Activated CD4-positive, alpha-beta T cell treated with anti-CD3 and anti-CD28 coated beads, Interleukin-2, amount 50 U/mL, for 1 hour (primary cell): ENCODE results near the gene MEIKIN.

ENCODE experiments used
- DNase-seq: peaks from one replicate; pipeline ENCODE4 v3.0.0-alpha.2; 2020

The MEIKIN gene

GRCh38 chr5:131766689-131767088 is 178.8 kb downstream of the MEIKIN start:
- no peak for DNase-seq

GRCh38 chr5:131765261-131765660 is 180.2 kb downstream of the MEIKIN start:
- DNase-seq, result no peak

GRCh38 chr5:131763968-131764367 is 181.5 kb downstream of the MEIKIN start:
- DNase-seq, result no peak

- DNase-seq, result no peak
Observed at GRCh38 chr5:131760793-131761192, 184.7 kb downstream of the MEIKIN start.

- no peak for DNase-seq
Observed at GRCh38 chr5:131759704-131760103, 185.8 kb downstream of the MEIKIN start.

- no peak for DNase-seq
Observed at GRCh38 chr5:131758520-131758900, 187.0 kb downstream of the MEIKIN start.

- DNase-seq, result no peak
Observed at GRCh38 chr5:131757830-131758519, 187.5 kb downstream of the MEIKIN start.
